ENCODE data around the gene BCL2L2. TPM values are rescaled to one million over a fixed set of nuclear protein-coding genes. Genes with fewer than 3 reads are reported as not detected.

BCL2L2 gene
- total and polyA plus RNA-seq, 9 of the 15 experiments (the other 6 are each of a cell fraction or from before 2014, with no cell fraction given), result 2.6 to 32.5 (median 14.7) TPM

- TF ChIP-seq, protein P1, sequence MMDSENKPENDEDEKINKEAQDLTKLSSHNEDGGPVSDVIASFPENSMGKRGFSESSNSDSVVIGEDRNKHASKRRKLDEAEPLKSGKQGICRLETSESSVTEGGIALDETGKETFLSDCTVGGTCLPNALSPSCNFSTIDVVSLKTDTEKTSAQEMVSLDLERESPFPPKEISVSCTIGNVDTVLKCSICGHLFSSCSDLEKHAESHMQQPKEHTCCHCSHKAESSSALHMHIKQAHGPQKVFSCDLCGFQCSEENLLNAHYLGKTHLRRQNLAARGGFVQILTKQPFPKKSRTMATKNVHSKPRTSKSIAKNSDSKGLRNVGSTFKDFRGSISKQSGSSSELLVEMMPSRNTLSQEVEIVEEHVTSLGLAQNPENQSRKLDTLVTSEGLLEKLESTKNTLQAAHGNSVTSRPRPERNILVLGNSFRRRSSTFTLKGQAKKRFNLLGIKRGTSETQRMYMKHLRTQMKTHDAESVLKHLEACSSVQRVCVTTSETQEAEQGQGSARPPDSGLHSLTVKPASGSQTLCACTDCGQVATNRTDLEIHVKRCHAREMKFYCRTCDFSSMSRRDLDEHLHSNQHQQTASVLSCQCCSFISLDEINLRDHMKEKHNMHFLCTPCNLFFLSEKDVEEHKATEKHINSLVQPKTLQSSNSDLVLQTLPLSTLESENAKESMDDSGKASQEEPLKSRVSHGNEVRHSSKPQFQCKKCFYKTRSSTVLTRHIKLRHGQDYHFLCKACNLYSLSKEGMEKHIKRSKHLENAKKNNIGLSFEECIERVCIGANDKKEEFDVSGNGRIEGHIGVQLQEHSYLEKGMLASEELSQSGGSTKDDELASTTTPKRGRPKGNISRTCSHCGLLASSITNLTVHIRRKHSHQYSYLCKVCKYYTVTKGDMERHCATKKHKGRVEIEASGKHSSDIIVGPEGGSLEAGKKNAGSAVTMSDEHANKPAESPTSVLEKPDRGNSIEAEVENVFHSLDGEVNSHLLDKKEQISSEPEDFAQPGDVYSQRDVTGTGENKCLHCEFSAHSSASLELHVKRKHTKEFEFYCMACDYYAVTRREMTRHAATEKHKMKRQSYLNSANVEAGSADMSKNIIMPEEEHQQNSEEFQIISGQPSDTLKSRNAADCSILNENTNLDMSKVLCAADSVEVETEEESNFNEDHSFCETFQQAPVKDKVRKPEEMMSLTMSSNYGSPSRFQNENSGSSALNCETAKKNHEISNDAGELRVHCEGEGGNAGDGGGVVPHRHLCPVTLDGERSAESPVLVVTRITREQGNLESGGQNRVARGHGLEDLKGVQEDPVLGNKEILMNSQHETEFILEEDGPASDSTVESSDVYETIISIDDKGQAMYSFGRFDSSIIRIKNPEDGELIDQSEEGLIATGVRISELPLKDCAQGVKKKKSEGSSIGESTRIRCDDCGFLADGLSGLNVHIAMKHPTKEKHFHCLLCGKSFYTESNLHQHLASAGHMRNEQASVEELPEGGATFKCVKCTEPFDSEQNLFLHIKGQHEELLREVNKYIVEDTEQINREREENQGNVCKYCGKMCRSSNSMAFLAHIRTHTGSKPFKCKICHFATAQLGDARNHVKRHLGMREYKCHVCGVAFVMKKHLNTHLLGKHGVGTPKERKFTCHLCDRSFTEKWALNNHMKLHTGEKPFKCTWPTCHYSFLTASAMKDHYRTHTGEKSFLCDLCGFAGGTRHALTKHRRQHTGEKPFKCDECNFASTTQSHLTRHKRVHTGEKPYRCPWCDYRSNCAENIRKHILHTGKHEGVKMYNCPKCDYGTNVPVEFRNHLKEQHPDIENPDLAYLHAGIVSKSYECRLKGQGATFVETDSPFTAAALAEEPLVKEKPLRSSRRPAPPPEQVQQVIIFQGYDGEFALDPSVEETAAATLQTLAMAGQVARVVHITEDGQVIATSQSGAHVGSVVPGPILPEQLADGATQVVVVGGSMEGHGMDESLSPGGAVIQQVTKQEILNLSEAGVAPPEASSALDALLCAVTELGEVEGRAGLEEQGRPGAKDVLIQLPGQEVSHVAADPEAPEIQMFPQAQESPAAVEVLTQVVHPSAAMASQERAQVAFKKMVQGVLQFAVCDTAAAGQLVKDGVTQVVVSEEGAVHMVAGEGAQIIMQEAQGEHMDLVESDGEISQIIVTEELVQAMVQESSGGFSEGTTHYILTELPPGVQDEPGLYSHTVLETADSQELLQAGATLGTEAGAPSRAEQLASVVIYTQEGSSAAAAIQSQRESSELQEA (IDR thresholded peaks at IDR 0.05; ENCODE audit: low read depth), result no peak
- TF ChIP-seq FOXK1 (CRISPR knock-in tag; IDR thresholded peaks at IDR 0.05; ENCODE audit: borderline replicate concordance), result no peak
- no peak for TF ChIP-seq ZNF830 (CRISPR knock-in tag; IDR thresholded peaks at IDR 0.05)
- TF ChIP-seq, protein P2, sequence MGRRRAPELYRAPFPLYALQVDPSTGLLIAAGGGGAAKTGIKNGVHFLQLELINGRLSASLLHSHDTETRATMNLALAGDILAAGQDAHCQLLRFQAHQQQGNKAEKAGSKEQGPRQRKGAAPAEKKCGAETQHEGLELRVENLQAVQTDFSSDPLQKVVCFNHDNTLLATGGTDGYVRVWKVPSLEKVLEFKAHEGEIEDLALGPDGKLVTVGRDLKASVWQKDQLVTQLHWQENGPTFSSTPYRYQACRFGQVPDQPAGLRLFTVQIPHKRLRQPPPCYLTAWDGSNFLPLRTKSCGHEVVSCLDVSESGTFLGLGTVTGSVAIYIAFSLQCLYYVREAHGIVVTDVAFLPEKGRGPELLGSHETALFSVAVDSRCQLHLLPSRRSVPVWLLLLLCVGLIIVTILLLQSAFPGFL (CRISPR knock-in tag; IDR thresholded peaks at IDR 0.05), result no peak
- TF ChIP-seq KDM1A (IDR thresholded peaks at IDR 0.05), result no peak
- TF ChIP-seq OTX1 (CRISPR knock-in tag; IDR thresholded peaks at IDR 0.05), result no peak
- no peak for TF ChIP-seq CBX8 (IDR thresholded peaks at IDR 0.05; ENCODE audit: borderline replicate concordance, extremely low read depth, low read depth, low read length, poor library complexity, severe bottlenecking)
- TF ChIP-seq NFATC3 (IDR thresholded peaks at IDR 0.05), result no peak
- TF ChIP-seq STAT5A (IDR thresholded peaks at IDR 0.05; ENCODE audit: borderline replicate concordance, low read length), result no peak
- TF ChIP-seq TRIM25 (IDR thresholded peaks at IDR 0.05; ENCODE audit: borderline replicate concordance), result no peak
- TF ChIP-seq PML (IDR thresholded peaks at IDR 0.05; ENCODE audit: low read length), result no peak
- TF ChIP-seq KDM2B (CRISPR knock-in tag; IDR thresholded peaks at IDR 0.05), result no peak
- TF ChIP-seq MEIS2 (IDR thresholded peaks at IDR 0.05; ENCODE audit: partially characterized antibody), result no peak
- TF ChIP-seq, protein P3, sequence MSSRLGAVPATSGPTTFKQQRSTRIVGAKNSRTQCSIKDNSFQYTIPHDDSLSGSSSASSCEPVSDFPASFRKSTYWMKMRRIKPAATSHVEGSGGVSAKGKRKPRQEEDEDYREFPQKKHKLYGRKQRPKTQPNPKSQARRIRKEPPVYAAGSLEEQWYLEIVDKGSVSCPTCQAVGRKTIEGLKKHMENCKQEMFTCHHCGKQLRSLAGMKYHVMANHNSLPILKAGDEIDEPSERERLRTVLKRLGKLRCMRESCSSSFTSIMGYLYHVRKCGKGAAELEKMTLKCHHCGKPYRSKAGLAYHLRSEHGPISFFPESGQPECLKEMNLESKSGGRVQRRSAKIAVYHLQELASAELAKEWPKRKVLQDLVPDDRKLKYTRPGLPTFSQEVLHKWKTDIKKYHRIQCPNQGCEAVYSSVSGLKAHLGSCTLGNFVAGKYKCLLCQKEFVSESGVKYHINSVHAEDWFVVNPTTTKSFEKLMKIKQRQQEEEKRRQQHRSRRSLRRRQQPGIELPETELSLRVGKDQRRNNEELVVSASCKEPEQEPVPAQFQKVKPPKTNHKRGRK (tag; IDR thresholded peaks at IDR 0.05), result peak; percentile 94
- no peak for TF ChIP-seq BCL6 (CRISPR knock-in tag; IDR thresholded peaks at IDR 0.05)
Measured at GRCh38 chr14:23299211-23299957, 7.2 kb upstream of the BCL2L2 start (continued).

All from K562 (cell line).